NT2/D1 (cell line): ENCODE measurements around the gene CNOT2.

Source experiments
- DNase-seq: peaks from one replicate; pipeline ENCODE4 v3.0.0-alpha.2; 2011; ENCODE audit warnings: low read depth, low spot score
- H3K27me3 ChIP-seq: 2 replicates; pipeline ENCODE4 v1.6.0; 2011; ENCODE audit warnings: mild to moderate bottlenecking; ENCODE audit not compliant: insufficient read length, insufficient read depth
- H3K36me3 ChIP-seq: 2 replicates; pipeline ENCODE4 v1.6.1; 2011; ENCODE audit warnings: mild to moderate bottlenecking, low read length, mixed read lengths; ENCODE audit not compliant: insufficient read depth, insufficient read length
- H3K4me1 ChIP-seq: 2 replicates; pipeline ENCODE4 v1.5.1; 2011; ENCODE audit not compliant: insufficient read depth, insufficient read length
- H3K4me3 ChIP-seq: 2 replicates; pipeline ENCODE4 v1.5.1; 2011; ENCODE audit warnings: low read depth; ENCODE audit not compliant: insufficient read length
- H3K9ac ChIP-seq: 2 replicates; pipeline ENCODE4 v1.6.0; 2011; ENCODE audit warnings: low read depth; ENCODE audit not compliant: insufficient read length
- H3K9me3 ChIP-seq: 2 replicates; pipeline ENCODE4 v1.5.1; 2011; ENCODE audit warnings: mild to moderate bottlenecking, low read length; ENCODE audit not compliant: insufficient read depth
- SUZ12 ChIP-seq: IDR thresholded peaks from 2 replicates; pipeline ENCODE4 v1.6.1; 2011; ENCODE audit not compliant: insufficient read length, insufficient read depth; ENCODE audit errors: extremely low read depth
- YY1 ChIP-seq: IDR thresholded peaks from 2 replicates; pipeline ENCODE4 v1.6.1; 2011; ENCODE audit not compliant: insufficient read length, insufficient read depth
- ZNF274 ChIP-seq: IDR thresholded peaks from 2 replicates; pipeline ENCODE4 v1.6.1; 2011; ENCODE audit warnings: mild to moderate bottlenecking, low read depth, low read length

Gene CNOT2

DNA sequence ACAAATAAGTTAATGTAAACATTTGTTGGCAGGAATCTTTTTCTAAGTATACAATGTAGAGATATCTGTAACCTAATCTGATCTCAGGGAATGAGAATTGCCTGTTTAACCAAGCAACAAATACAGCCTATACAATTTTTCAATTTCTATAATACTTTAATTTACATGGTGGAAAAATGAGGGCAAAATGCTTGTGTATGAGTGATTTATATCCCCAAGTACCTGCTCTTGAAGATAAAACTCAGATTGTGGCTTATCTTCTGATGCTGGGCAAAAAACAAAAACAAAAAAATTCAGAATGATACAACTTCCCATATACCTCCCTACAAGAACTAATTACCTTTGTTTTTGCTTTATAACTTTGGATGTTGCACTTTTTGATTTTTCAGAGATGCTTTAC lies 2.2 kb downstream of the CNOT2 start:
- DNase-seq: no peak
- Histone ChIP-seq H3K4me3 (no peak overlapping the region), H3K27me3 (no peaks in the 10 kb centered on the region), H3K9me3 (no peaks in the 10 kb centered on the region), H3K4me1 (no peaks in the 10 kb centered on the region), H3K9ac (no peak overlapping the region), H3K36me3 (peaks cover 45% of the 10 kb centered on the region)
- TF ChIP-seq ZNF274: no peak
- TF ChIP-seq YY1: no peak
- no peak for TF ChIP-seq SUZ12

DNA sequence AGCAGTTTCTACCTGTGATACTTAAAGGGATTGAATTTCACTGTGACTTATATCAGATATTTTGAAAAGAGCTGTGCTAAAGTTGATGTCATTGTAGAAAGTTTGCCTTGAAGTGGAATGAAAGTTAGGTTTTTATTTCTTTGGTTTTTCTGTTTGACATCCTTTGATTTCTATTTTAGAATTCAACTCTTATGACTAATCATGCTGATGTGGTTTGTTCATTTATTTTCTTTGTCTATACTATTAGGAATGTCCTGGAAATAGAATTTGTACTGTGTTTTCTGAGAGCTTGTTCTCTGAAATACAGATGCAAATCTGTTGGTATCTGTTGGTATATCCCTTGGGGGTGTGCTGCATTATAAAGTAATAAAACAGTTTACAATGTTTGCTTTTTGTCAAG lies 3.3 kb downstream of the CNOT2 start:
- no peak for TF ChIP-seq ZNF274
- no peaks in the 10 kb centered on the region for H3K27me3 ChIP-seq
- no peak overlapping the region for H3K4me3 ChIP-seq
- peaks cover 34% of the 10 kb centered on the region for H3K36me3 ChIP-seq
- no peaks in the 10 kb centered on the region for H3K9me3 ChIP-seq
- no peaks in the 10 kb centered on the region for H3K4me1 ChIP-seq
- DNase-seq: no peak
- H3K9ac ChIP-seq: no peak overlapping the region

- Histone ChIP-seq H3K9me3 (no peaks in the 10 kb centered on the region), H3K9ac (no peak overlapping the region), H3K4me1 (no peaks in the 10 kb centered on the region), H3K4me3 (no peak overlapping the region), H3K27me3 (no peaks in the 10 kb centered on the region), H3K36me3 (peaks cover 38% of the 10 kb centered on the region)
- DNase-seq: no peak
- TF ChIP-seq ZNF274 (no peak), YY1 (no peak), SUZ12 (no peak)
These were observed 4.5 kb downstream of the CNOT2 start for GRCh38 chr12:70247653-70248199.

GRCh38 chr12:70248876-70249275 lies 5.6 kb downstream of the CNOT2 start:
- DNase-seq: no peak
- no peaks in the 10 kb centered on the region for H3K9me3 ChIP-seq
- H3K4me1 ChIP-seq: no peaks in the 10 kb centered on the region
- TF ChIP-seq ZNF274: no peak
- no peak for TF ChIP-seq YY1
- TF ChIP-seq SUZ12: no peak
- H3K9ac ChIP-seq: no peak overlapping the region
- peaks cover 38% of the 10 kb centered on the region for H3K36me3 ChIP-seq
- H3K27me3 ChIP-seq: no peaks in the 10 kb centered on the region
- H3K4me3 ChIP-seq: no peak overlapping the region

- no peaks in the 10 kb centered on the region for H3K27me3 ChIP-seq
- no peaks in the 10 kb centered on the region for H3K4me1 ChIP-seq
- H3K9ac ChIP-seq: no peak overlapping the region
- H3K9me3 ChIP-seq: no peaks in the 10 kb centered on the region
- H3K4me3 ChIP-seq: no peak overlapping the region
- peaks cover 30% of the 10 kb centered on the region for H3K36me3 ChIP-seq
- TF ChIP-seq ZNF274 (no peak), YY1 (no peak), SUZ12 (no peak)
- no peak for DNase-seq
These were observed 6.7 kb downstream of the CNOT2 start for GRCh38 chr12:70249903-70250302.

- Histone ChIP-seq H3K4me1 (no peaks in the 10 kb centered on the region), H3K36me3 (peaks cover 21% of the 10 kb centered on the region), H3K4me3 (no peak overlapping the region), H3K27me3 (no peaks in the 10 kb centered on the region), H3K9me3 (no peaks in the 10 kb centered on the region), H3K9ac (no peak overlapping the region)
- TF ChIP-seq SUZ12: no peak
- no peak for TF ChIP-seq YY1
- no peak for TF ChIP-seq ZNF274
- DNase-seq: no peak
These were observed 8.0 kb downstream of the CNOT2 start for GRCh38 chr12:70251226-70251625.

GRCh38 chr12:70251661-70252060 lies 8.4 kb downstream of the CNOT2 start:
- no peak for DNase-seq
- H3K4me1 ChIP-seq: no peaks in the 10 kb centered on the region
- TF ChIP-seq SUZ12 (no peak), ZNF274 (no peak), YY1 (no peak)

GRCh38 chr12:70252832-70253231 lies 9.6 kb downstream of the CNOT2 start:
- no peak for DNase-seq
- Histone ChIP-seq H3K4me1 (no peaks in the 10 kb centered on the region), H3K36me3 (peaks cover 15% of the 10 kb centered on the region), H3K9me3 (no peaks in the 10 kb centered on the region), H3K9ac (no peak overlapping the region), H3K4me3 (no peak overlapping the region), H3K27me3 (no peaks in the 10 kb centered on the region)
- no peak for TF ChIP-seq SUZ12

More at GRCh38 chr12:70251661-70252060, 8.4 kb downstream of the CNOT2 start:
- Histone ChIP-seq H3K4me3 (no peak overlapping the region), H3K36me3 (peaks cover 21% of the 10 kb centered on the region), H3K9ac (no peak overlapping the region), H3K27me3 (no peaks in the 10 kb centered on the region), H3K9me3 (no peaks in the 10 kb centered on the region)
